WTC11 (cell line): ENCODE results near the gene POC1A. TPM values are rescaled to one million over a fixed set of nuclear protein-coding genes. Genes with fewer than 3 reads are reported as not detected.

ENCODE experiments used
- ATAC-seq: fragments of 200-7000 bp; cut with Tn5 transposase; 2 replicates; pipeline ENCODE4 v1.10.0; 2021; ENCODE audit warnings: mild to moderate bottlenecking, moderate library complexity
- CTCF ChIA-PET: fragments of 300-600 bp; sonication (Branson Sonifier 250); formaldehyde crosslinking; loops from one replicate; lab custom pipeline; 2021; ENCODE audit warnings: antibody characterized with exemption; lab: Charles Lee
- POLR2A ChIA-PET: fragments of 350-600 bp; sonication (Branson Sonifier 250); formaldehyde crosslinking; loops from one replicate; lab custom pipeline; 2021; ENCODE audit warnings: antibody characterized with exemption; lab: Charles Lee
- DNase-seq: peaks from one replicate; pipeline ENCODE4 v3.0.0; 2021; ENCODE audit warnings: low spot score
- H3K27ac Mint-ChIP-seq: 2 replicates; pipeline ENCODE4 v1.8.0; 2021; ENCODE audit warnings: mixed read lengths
- H3K27me3 Mint-ChIP-seq: 2 replicates; pipeline ENCODE4 v1.8.0; 2021; ENCODE audit warnings: low read depth, mild to moderate bottlenecking, moderate library complexity, mixed read lengths
- H3K36me3 Mint-ChIP-seq: 2 replicates; pipeline ENCODE4 v1.8.0; 2021; ENCODE audit warnings: mixed read lengths
- H3K4me1 Mint-ChIP-seq: 2 replicates; pipeline ENCODE4 v1.8.0; 2022; ENCODE audit warnings: mixed read lengths
- H3K4me3 Mint-ChIP-seq: 2 replicates; pipeline ENCODE4 v1.8.0; 2021; ENCODE audit warnings: mild to moderate bottlenecking, moderate library complexity, mixed read lengths
- H3K9me3 Mint-ChIP-seq: 2 replicates; pipeline ENCODE4 v1.8.0; 2021; ENCODE audit warnings: mixed read lengths
- ESRRA ChIP-seq: sonication (generic); formaldehyde crosslinking; IDR thresholded peaks from 2 replicates; pipeline ENCODE4 v1.8.1; 2022; ENCODE audit warnings: mild to moderate bottlenecking, missing genetic modification reagents, borderline replicate concordance
- GRHL2 ChIP-seq: fragments of 250-450 bp; sonication (Bioruptor Pico); IDR thresholded peaks from 2 replicates; pipeline ENCODE4 v1.8.0; 2022; ENCODE audit warnings: mild to moderate bottlenecking, moderate library complexity; ENCODE audit not compliant: insufficient replicate concordance, severe bottlenecking
- NFATC4 ChIP-seq: fragments of 250-450 bp; sonication (Bioruptor Pico); IDR thresholded peaks from 2 replicates; pipeline ENCODE4 v1.9.0; 2021; ENCODE audit warnings: mild to moderate bottlenecking
- NR2C2 ChIP-seq: sonication (generic); formaldehyde crosslinking; IDR thresholded peaks from 2 replicates; pipeline ENCODE4 v1.8.0; 2022; ENCODE audit warnings: mild to moderate bottlenecking, missing genetic modification reagents
- SMAD3 ChIP-seq: sonication (generic); formaldehyde crosslinking; IDR thresholded peaks from 2 replicates; pipeline ENCODE4 v1.8.0; 2022; ENCODE audit warnings: missing genetic modification reagents, mild to moderate bottlenecking, borderline replicate concordance
- SP1 ChIP-seq: sonication (generic); formaldehyde crosslinking; conservative IDR thresholded peaks from 2 replicates; pipeline ENCODE4 v1.8.1; 2022; ENCODE audit warnings: missing genetic modification reagents
- TCF7 ChIP-seq: sonication (generic); formaldehyde crosslinking; IDR thresholded peaks from 2 replicates; pipeline ENCODE4 v1.8.0; 2022; ENCODE audit warnings: mild to moderate bottlenecking, low read depth, missing genetic modification reagents, moderate library complexity
- TEAD1 ChIP-seq: sonication (generic); formaldehyde crosslinking; IDR thresholded peaks from 2 replicates; pipeline ENCODE4 v1.8.0; 2022; ENCODE audit warnings: mild to moderate bottlenecking, missing genetic modification reagents
- ZBTB21 ChIP-seq: sonication (generic); formaldehyde crosslinking; IDR thresholded peaks from 2 replicates; pipeline ENCODE4 v1.8.1; 2023; ENCODE audit warnings: mild to moderate bottlenecking, missing genetic modification reagents, borderline replicate concordance
- ZNF423 ChIP-seq: fragments of 250-450 bp; sonication (Bioruptor Pico); IDR thresholded peaks from 2 replicates; pipeline ENCODE4 v2.1.2; 2022; ENCODE audit warnings: mild to moderate bottlenecking, moderate library complexity
- total RNA-seq: library from RNA; stranded (reverse); gene quantifications from 3 replicates; pipeline ENCODE4 v1.2.3, GENCODE V29; 2021
- TF ChIP-seq, protein P1 (sequence below): sonication (generic); formaldehyde crosslinking; IDR thresholded peaks from 2 replicates; pipeline ENCODE4 v1.8.0; 2022; ENCODE audit warnings: mild to moderate bottlenecking, missing genetic modification reagents
- TF ChIP-seq, protein P2 (sequence below): fragments of 200-600 bp; IDR thresholded peaks from 2 replicates; pipeline ENCODE4 v1.8.0; 2022; ENCODE audit warnings: antibody characterized with exemption
- TF ChIP-seq, protein P3 (sequence below): sonication (generic); formaldehyde crosslinking; IDR thresholded peaks from 2 replicates; pipeline ENCODE4 v1.8.1; 2022; ENCODE audit warnings: mild to moderate bottlenecking, missing genetic modification reagents, moderate library complexity, borderline replicate concordance
- TF ChIP-seq, protein P4 (sequence below): fragments of 250-450 bp; sonication (Bioruptor Pico); IDR thresholded peaks from 2 replicates; pipeline ENCODE4 v1.9.0; 2021; ENCODE audit warnings: mild to moderate bottlenecking

POC1A gene
- total RNA-seq, 1 experiment from 2014 or later, result 31.3 TPM

DNA sequence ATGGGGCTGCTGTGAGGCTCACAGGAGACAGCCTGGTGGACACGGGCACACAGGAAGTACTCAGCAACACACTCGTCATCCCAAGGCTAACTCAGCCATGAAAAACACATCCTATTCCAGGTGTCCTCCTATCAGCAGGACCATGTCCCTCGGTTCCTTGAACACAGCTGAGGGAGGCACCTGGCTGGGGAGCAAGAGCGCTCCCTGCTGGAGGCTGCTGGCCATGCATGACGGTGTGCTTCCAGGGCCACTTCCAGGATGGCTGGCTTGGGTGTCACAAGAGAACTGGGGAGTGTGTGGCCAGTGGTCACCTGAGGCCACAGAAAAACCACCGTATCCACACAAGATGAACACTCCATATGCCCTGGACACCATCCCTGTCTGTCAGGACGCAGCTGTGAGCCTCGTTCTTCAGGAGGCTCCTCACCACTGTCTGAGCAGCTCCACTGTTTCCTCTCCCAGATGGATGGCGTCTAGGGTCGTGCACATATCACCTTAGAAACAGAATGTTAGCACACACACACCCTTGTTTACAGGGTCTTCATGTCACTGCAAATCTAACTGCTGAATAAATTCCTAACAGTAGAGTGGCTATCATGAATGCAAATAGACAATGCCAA is 31.0 kb downstream of the POC1A start:
- no peak overlapping the region for H3K4me3 Mint-ChIP-seq
- peak; percentile 84 for DNase-seq
- no peak overlapping the region for H3K27ac Mint-ChIP-seq
- H3K36me3 Mint-ChIP-seq, result peaks cover 47% of the 10 kb centered on the region
- CTCF ChIA-PET, result interaction anchor here (0.6 to 3.9 kb wide), 34 partner anchors 11 to 265 kb away, joined by 3 to 61 read pairs (median 5); partner anchors contain the start of genes DUSP7 and POC1A
- no peaks in the 10 kb centered on the region for H3K4me1 Mint-ChIP-seq
- H3K9me3 Mint-ChIP-seq, result no peaks in the 10 kb centered on the region
- ATAC-seq, result peak; percentile 95
- POLR2A ChIA-PET, result interaction anchor here (0.5 to 1.0 kb wide), 2 partner anchors 70 to 128 kb away, joined by 3 read pairs; partner anchors contain the start of gene RPL29
- H3K27me3 Mint-ChIP-seq, result no peaks in the 10 kb centered on the region
- TF ChIP-seq, protein P1, sequence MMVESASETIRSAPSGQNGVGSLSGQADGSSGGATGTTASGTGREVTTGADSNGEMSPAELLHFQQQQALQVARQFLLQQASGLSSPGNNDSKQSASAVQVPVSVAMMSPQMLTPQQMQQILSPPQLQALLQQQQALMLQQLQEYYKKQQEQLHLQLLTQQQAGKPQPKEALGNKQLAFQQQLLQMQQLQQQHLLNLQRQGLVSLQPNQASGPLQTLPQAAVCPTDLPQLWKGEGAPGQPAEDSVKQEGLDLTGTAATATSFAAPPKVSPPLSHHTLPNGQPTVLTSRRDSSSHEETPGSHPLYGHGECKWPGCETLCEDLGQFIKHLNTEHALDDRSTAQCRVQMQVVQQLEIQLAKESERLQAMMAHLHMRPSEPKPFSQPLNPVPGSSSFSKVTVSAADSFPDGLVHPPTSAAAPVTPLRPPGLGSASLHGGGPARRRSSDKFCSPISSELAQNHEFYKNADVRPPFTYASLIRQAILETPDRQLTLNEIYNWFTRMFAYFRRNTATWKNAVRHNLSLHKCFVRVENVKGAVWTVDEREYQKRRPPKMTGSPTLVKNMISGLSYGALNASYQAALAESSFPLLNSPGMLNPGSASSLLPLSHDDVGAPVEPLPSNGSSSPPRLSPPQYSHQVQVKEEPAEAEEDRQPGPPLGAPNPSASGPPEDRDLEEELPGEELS (CRISPR knock-in tag), result no peak
- TF ChIP-seq, protein P2, sequence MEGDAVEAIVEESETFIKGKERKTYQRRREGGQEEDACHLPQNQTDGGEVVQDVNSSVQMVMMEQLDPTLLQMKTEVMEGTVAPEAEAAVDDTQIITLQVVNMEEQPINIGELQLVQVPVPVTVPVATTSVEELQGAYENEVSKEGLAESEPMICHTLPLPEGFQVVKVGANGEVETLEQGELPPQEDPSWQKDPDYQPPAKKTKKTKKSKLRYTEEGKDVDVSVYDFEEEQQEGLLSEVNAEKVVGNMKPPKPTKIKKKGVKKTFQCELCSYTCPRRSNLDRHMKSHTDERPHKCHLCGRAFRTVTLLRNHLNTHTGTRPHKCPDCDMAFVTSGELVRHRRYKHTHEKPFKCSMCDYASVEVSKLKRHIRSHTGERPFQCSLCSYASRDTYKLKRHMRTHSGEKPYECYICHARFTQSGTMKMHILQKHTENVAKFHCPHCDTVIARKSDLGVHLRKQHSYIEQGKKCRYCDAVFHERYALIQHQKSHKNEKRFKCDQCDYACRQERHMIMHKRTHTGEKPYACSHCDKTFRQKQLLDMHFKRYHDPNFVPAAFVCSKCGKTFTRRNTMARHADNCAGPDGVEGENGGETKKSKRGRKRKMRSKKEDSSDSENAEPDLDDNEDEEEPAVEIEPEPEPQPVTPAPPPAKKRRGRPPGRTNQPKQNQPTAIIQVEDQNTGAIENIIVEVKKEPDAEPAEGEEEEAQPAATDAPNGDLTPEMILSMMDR, result peak; percentile 96

DNA sequence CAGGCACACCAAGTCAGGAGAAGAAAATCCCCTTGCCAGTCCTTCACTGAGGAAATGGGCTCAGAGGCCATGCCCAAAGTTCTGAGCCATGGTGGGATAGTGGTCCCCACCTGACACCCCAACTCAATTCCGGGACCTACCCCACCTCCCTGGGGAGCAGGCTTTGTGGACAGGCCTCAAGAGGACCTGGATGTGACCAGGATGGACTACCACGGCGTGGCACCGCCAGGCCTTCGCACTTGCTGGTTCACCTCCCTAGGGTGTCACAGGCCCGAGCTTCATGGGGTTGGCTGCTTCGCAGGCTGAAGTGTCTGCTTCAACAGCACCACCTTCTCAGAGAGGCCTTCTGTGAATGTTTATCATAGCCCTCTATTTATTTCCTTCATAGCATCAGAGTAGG is 31.7 kb downstream of the POC1A start:
- no peak overlapping the region for H3K27ac Mint-ChIP-seq
- peaks cover 42% of the 10 kb centered on the region for H3K36me3 Mint-ChIP-seq
- CTCF ChIA-PET, result interaction anchor here (0.6 to 3.9 kb wide), 30 partner anchors 12 to 266 kb away, joined by 3 to 61 read pairs (median 5); partner anchors contain the start of genes DUSP7 and POC1A
- DNase-seq, result no peak
- no peak for ATAC-seq
- TF ChIP-seq, protein P3, sequence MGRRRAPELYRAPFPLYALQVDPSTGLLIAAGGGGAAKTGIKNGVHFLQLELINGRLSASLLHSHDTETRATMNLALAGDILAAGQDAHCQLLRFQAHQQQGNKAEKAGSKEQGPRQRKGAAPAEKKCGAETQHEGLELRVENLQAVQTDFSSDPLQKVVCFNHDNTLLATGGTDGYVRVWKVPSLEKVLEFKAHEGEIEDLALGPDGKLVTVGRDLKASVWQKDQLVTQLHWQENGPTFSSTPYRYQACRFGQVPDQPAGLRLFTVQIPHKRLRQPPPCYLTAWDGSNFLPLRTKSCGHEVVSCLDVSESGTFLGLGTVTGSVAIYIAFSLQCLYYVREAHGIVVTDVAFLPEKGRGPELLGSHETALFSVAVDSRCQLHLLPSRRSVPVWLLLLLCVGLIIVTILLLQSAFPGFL (CRISPR knock-in tag), result no peak
- no peak for TF ChIP-seq SP1
- no peak for TF ChIP-seq TCF7 (CRISPR knock-in tag)
- no peak for TF ChIP-seq ZBTB21 (CRISPR knock-in tag)
- TF ChIP-seq GRHL2 (CRISPR knock-in tag), result no peak
- no peak for TF ChIP-seq TEAD1 (CRISPR knock-in tag)
- no peak for TF ChIP-seq ESRRA (CRISPR knock-in tag)
- TF ChIP-seq SMAD3, result no peak
- no peak for TF ChIP-seq ZNF423 (CRISPR knock-in tag)
- TF ChIP-seq NFATC4 (CRISPR knock-in tag), result no peak
- TF ChIP-seq NR2C2 (CRISPR knock-in tag), result no peak
- TF ChIP-seq, protein P4, sequence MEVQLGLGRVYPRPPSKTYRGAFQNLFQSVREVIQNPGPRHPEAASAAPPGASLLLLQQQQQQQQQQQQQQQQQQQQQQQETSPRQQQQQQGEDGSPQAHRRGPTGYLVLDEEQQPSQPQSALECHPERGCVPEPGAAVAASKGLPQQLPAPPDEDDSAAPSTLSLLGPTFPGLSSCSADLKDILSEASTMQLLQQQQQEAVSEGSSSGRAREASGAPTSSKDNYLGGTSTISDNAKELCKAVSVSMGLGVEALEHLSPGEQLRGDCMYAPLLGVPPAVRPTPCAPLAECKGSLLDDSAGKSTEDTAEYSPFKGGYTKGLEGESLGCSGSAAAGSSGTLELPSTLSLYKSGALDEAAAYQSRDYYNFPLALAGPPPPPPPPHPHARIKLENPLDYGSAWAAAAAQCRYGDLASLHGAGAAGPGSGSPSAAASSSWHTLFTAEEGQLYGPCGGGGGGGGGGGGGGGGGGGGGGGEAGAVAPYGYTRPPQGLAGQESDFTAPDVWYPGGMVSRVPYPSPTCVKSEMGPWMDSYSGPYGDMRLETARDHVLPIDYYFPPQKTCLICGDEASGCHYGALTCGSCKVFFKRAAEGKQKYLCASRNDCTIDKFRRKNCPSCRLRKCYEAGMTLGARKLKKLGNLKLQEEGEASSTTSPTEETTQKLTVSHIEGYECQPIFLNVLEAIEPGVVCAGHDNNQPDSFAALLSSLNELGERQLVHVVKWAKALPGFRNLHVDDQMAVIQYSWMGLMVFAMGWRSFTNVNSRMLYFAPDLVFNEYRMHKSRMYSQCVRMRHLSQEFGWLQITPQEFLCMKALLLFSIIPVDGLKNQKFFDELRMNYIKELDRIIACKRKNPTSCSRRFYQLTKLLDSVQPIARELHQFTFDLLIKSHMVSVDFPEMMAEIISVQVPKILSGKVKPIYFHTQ (CRISPR knock-in tag), result no peak
- no peaks in the 10 kb centered on the region for H3K4me1 Mint-ChIP-seq
- H3K9me3 Mint-ChIP-seq, result no peaks in the 10 kb centered on the region
- no peaks in the 10 kb centered on the region for H3K27me3 Mint-ChIP-seq
- H3K4me3 Mint-ChIP-seq, result no peak overlapping the region
- POLR2A ChIA-PET, result interaction anchor here (0.5 to 1.0 kb wide), 2 partner anchors 70 to 127 kb away, joined by 3 read pairs; partner anchors contain the start of gene RPL29
